Forelimb muscle (tissue), 1 donor: ENCODE measurements around the gene COASY. TPM values are rescaled to one million over a fixed set of nuclear protein-coding genes. Genes with fewer than 3 reads are reported as not detected.

Experiments
- DNase-seq: peaks from one replicate; pipeline ENCODE4 v3.0.0-alpha.2; 2013; ENCODE audit warnings: low read depth
- polyA plus RNA-seq: library from polyadenylated mRNA; unstranded; fragments of 120-200 nt; gene quantifications from one replicate; pipeline ENCODE4 v1.2.1, GENCODE V29; 2013; ENCODE audit not compliant: insufficient read length

Gene COASY
- 23.1 TPM for polyA plus RNA-seq

GRCh38 chr17:42561897-42562387 is at the start of gene COASY:
Gene COASY, plus strand, starts transcription at chr17:42562148. Its CDS starts 475 bp downstream, at chr17:42562623.
- peak; percentile 97 for DNase-seq

GRCh38 chr17:42512246-42512645 is 49.7 kb upstream of the COASY start:
- no peak for DNase-seq

DNA sequence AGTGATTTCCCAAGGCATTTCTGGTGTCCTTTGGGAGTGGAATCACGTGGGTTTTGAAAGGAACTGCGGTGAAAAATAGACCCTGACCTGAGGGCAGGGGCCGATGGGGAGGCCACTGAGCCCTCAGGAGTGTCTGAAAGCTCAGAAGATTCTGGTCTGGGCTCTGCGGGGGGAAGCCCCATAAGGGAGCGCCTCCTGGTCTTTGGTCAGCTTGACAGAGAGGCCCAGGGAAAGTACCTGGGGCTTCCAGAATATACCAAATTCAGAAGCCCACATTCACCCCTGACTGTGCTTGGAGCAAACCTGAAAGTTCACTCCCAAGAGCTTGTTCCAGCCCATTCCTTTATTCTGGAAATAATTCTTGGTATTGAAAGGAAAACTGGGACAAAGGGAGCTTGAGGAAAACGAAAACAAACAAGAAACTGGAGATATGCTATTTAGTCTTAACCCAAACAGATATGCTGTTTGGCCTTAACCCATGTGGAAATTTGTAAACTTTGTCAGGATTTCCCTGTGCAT is 49.2 kb upstream of the COASY start:
- no peak for DNase-seq

DNA sequence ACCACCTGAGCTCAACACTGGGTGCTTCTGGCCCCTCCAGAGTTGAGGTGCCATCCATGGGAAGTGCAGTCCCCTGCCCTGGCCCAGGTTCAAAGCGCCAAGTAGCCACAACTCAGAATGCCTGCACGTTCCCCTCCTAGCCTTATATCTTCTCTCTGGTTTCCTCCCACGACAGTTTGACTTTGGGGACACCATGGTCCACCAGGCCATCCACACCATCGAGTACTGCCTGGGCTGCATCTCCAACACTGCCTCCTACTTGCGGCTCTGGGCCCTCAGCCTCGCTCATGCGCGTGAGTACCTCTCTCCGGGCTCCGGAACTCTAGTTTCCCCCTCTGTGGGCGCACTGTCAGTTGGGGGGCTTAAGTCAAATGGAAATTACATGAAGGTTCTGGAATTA is 48.3 kb upstream of the COASY start:
- no peak for DNase-seq

DNA sequence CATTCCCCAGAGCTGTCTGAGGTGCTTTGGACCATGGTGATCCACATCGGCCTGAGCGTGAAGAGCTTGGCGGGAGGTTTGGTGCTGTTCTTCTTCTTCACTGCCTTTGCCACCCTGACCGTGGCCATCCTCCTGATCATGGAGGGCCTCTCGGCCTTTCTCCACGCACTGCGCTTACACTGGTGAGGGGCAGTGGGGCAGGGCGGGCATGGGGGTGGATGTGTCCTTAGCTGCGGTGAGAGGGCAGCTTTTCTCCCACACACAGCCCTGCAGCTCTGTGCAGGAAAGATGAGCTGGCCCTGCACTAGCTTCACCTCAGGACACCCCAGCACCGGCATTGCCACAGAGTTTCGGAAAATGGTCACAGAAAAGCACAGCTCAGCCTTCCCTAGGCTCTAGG is 47.7 kb upstream of the COASY start:
- DNase-seq = no peak

GRCh38 chr17:42514867-42515266 is 47.1 kb upstream of the COASY start:
- DNase-seq = no peak

DNA sequence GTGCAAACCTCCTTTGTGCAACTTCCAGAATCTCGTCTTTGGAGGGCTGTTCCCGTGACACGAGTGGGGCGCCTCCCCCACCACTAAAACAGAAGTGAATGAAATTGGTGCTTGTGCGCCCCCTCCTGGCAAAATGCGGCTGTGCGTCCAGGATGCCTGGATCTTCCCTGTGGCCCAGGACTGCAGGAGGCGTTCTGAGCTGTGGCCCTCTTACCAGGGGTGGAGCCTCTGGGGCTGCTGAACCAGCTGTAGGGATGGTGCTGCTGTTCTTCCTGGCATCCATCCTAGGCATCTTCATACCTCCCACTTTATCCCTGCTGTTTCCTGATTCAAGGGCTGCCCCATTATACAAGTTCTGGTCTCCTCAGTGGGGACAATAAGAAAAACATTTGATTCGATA is 44.4 kb upstream of the COASY start:
- DNase-seq = no peak

GRCh38 chr17:42518046-42518754 is 43.7 kb upstream of the COASY start:
- no peak for DNase-seq

DNA sequence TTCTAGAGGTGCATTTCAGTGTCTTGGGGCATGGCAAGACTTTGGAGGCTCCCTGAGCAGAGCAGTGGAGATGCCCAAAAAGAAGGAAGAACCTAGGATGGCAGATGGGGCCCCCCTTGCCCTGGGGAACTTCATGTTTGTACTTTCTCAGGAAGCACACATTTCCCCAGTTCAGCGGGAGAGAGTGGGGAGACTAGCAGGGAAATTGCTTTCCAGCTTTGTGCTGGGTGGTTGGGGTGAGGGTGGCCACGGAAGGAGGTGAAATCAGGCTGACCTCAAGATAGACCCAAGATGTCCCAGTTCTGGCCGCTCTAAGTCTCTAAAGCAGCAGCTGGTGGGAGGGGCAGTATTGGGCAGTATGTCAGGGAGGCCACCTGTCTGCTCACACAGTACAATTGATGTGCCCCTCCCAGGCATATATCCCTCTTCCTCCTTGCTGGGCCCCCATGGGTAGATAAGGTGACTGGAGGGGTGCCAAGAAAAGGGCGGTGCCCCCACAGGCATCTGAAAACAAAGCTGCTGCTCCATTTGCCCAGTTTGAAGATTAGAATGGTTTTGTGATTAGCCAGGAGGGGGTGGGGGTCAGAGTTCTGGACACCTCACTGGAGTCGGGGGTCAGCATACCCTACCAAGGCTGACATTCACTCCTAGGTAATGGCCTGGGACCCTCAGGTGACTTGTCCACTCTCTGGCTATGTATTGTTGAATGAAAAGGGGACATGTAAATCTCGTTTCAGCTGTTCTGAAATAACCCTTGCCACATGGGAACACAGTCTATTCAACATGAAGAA is 43.0 kb upstream of the COASY start:
- DNase-seq = no peak

GRCh38 chr17:42519546-42520491 is 42.1 kb upstream of the COASY start:
- DNase-seq = peak; percentile 86

DNA sequence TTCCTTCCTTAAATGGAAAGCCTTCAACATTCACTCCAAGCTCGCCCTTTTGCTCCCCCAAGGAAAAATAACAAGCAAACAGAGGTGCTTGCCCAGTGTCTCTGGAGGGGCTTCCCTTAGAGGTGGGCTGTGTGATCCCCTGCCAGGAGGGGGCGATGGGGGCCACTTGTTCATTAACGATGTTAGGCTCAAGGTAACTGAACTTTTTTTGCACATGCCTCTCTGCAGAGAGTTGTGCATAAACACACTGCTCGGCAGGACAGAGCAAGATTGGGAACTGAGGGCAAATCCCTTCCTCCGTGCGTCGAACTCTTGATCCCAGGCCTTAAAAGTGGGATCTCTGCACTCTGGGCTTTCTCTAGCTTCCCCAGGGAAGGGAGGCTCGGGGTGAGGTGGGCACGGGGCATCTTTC is 41.4 kb upstream of the COASY start:
- DNase-seq = no peak

- DNase-seq = no peak
These were observed 40.9 kb upstream of the COASY start for GRCh38 chr17:42521036-42521435.

- DNase-seq = no peak
These were observed 40.2 kb upstream of the COASY start for GRCh38 chr17:42521666-42522262.

DNA sequence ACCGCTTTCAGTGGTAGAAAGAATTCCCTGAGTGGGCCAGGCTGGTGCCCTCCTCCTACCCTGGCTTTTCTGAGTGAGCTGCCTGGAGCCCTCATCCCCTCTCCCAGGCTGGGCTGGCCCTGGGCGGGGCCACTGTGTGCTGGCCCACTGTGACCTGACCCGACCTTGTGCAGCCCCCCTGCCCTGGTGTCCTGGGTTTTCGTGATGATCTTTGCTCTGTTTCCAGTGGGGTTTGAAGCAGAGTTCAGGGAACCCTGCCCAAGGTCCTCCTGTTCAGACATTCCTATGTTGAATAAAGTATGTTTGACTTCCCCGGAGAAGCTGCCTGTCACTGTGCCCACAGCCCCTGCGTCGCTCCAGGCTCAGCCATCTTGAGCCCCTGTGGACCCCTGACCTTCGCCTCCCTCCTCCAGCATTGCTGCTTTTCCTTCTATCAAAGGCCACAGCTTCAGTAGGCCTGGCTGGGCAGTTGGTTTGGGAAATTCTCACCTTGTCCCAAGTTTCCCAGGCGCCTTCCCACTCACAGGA is 39.6 kb upstream of the COASY start:
- DNase-seq = no peak

GRCh38 chr17:42522798-42523278 is 39.1 kb upstream of the COASY start:
- DNase-seq = no peak

DNA sequence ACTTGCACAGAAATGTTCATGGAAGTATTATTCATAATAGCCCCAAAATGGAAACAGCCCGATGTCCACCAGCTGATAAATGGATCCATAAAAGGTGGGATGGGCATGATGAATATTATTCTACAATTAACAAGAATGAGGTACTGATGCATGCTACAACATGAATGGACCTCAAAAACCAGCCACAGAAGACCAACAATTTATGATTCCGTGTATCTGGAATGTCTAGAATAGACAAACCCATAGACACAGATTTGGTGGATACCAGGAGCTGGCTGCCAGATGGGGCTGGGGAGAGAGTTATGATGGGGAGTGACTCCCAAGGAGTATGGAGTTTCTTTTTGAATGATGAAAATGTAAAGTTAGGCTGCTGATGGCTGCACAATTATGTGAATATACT is 36.7 kb upstream of the COASY start:
- no peak for DNase-seq

GRCh38 chr17:42526031-42526444 is 35.9 kb upstream of the COASY start:
- no peak for DNase-seq

- DNase-seq = no peak
These were observed 34.0 kb upstream of the COASY start for GRCh38 chr17:42527932-42528331.

DNA sequence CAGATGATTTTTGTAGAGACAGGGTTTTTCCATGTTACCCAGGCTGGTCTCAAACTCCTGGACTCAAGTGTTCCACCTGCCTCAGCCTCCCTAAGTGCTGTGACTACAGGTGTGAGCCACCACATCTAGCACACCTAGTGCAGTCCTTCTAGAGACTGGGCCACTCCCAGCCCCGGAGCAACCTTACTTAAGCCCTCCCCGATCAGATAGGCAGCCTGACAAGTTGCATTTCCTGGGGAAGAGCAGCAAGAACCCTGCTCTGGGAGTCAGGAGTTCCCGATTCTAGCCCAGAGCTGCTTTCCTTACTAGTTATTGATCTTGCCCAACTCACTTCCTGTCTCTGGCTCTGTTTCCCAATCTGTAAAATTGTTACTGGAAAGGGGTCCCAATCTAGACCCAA is 32.9 kb upstream of the COASY start:
- DNase-seq = no peak

GRCh38 chr17:42530952-42531454 is 30.9 kb upstream of the COASY start:
- DNase-seq = no peak
